MM.1S (cell line): ENCODE data around the gene CBARP.

Source experiments
- CTCF ChIP-seq: fragments of 300-600 bp; sonication (generic); IDR thresholded peaks from 2 replicates; pipeline ENCODE4 v1.5.1; 2016; ENCODE audit warnings: antibody characterized with exemption, low read length, mixed read lengths
- EZH2 ChIP-seq: fragments of 300-600 bp; sonication (generic); optimal IDR thresholded peaks from 2 replicates; pipeline ENCODE3; 2017; ENCODE audit warnings: low read depth, mild to moderate bottlenecking, antibody characterized with exemption, low read length, mixed read lengths

- no peak for TF ChIP-seq CTCF
- TF ChIP-seq EZH2 = no peak
Measured at GRCh38 chr19:1278713-1279660, 41.2 kb upstream of the CBARP start.
